IPS-18c (cell line): ENCODE results near the gene CBX5.
A peak's percentile ranks its signal among the peaks of the same experiment; 100 is the strongest.

Experiments used
- H3K4me3 ChIP-seq: 2 replicates; pipeline ENCODE4 v1.7.0; 2013; ENCODE audit warnings: low read depth, mild to moderate bottlenecking, low read length, moderate library complexity; ENCODE audit not compliant: insufficient read depth
- H3K9me3 ChIP-seq: one replicate; pipeline ENCODE4 v1.6.1; 2013; ENCODE audit warnings: mild to moderate bottlenecking, low read length, moderate library complexity; ENCODE audit not compliant: control insufficient read depth, insufficient read depth

CBX5 gene

DNA sequence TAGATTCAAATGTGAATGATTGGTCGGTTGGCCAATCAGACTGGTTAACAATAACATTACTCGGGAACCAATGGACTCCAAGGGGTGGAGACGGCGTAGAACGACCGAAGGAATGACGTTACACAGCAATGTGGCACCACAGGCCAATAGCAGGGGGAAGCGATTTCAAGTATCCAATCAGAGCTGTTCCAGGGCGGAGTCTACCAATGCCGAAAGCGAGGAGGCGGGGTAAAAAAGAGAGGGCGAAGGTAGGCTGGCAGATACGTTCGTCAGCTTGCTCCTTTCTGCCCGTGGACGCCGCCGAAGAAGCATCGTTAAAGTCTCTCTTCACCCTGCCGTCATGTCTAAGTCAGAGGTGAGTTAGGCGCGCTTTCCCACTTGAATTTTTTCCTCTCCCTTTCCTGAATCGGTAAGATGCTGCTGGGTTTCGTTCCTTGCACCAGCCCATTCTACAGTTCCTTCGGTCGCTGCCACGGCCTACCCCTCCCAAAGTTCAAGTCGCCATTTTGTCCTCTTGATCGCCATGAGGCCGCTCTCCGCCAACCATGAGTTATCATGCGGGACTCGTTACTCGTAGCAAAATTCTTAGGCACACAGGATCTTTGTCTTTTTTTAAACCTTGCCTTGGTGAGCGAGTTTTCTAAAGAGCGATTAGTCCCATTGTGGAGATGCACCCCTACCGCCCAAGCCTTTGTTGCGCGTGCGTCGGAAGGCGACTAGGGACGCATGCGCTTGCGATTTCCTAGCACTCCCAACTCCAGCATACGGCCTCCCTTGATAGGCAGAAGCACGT, 742 bp upstream of the CBX5 start, which contains the start of gene HNRNPA1:
HNRNPA1 (plus strand) TSS at position 259 of the 793 bp plus-strand sequence; CDS start at position 341, 82 bp downstream.
- Histone ChIP-seq H3K4me3 (peak within 1 kb of the TSS; percentile 90), H3K9me3 (no peaks in the 10 kb centered on the region)

DNA sequence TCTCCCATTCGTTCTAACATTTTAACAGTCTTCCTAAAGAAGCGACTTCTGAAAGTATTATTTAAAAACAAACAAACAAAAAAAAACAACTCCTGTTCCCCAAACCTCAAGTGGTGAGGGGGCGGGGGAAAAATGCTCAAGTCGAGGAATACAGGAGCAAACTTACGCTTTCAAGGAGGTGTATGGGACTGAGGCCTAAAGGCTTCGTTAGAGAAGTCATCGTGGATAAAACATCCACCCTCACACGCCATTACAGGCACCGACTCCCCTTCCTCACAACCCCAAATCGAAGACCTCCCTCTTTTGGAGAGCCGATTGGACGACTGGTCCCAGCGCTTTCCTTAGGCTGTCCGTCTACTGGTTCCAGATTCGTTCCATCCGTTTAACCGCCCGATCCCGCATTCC, 693 bp downstream of the CBX5 start:
- Histone ChIP-seq H3K9me3 (no peaks in the 10 kb centered on the region), H3K4me3 (peak overlapping the region; percentile 90)

DNA sequence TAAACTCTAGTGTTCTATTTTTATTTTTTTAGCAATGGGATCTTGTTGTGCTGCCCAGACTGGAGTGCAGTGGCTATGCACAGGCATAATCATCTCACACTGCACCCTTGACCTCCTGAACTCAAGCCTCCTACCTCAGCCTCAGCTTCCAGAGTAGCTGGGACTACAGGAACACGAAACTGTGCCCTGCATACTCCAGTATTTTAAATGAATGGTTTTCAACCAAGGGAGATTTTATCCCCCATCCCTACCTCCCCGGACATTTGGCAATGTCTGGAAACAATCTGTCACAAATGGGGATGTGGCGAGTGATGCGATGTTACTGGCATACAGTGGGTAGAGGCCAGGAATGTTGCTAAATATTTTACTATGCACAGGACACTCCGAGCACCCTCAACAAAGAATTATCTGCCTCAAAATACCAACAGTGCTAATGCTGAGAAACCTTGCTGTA, 2.1 kb downstream of the CBX5 start:
- no peaks in the 10 kb centered on the region for H3K9me3 ChIP-seq
- peak overlapping the region; percentile 38; the same call in 1 of the 2 replicates for H3K4me3 ChIP-seq

- H3K9me3 ChIP-seq, result no peaks in the 10 kb centered on the region
- no peak overlapping the region for H3K4me3 ChIP-seq
Measured at GRCh38 chr12:54276368-54276767, 3.6 kb downstream of the CBX5 start.

- Histone ChIP-seq H3K4me3 (no peak overlapping the region), H3K9me3 (no peaks in the 10 kb centered on the region)
Measured at GRCh38 chr12:54273981-54274380, 5.9 kb downstream of the CBX5 start.

GRCh38 chr12:54272214-54272613, 7.7 kb downstream of the CBX5 start:
- Histone ChIP-seq H3K4me3 (no peak overlapping the region), H3K9me3 (no peaks in the 10 kb centered on the region)

DNA sequence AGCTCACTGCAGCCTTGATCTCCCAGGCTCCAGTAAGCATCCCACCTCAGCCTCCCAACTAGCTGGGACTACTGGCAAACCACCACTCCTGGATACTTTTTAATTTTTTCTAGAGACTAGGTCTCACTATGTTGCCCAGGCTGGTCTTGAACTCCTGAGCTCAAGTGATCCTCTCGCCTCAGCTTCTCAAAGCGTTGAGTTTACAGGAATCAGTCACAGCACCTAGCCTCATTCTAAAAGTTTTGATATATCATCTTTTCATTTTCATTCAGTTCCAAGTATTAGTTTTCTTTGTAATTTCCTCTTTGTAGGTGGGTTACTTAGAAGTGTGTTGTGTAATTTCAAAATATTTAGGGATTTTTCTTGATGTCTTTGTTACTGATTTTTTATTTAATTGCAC, 9.6 kb downstream of the CBX5 start:
- no peak overlapping the region for H3K4me3 ChIP-seq
- no peaks in the 10 kb centered on the region for H3K9me3 ChIP-seq

DNA sequence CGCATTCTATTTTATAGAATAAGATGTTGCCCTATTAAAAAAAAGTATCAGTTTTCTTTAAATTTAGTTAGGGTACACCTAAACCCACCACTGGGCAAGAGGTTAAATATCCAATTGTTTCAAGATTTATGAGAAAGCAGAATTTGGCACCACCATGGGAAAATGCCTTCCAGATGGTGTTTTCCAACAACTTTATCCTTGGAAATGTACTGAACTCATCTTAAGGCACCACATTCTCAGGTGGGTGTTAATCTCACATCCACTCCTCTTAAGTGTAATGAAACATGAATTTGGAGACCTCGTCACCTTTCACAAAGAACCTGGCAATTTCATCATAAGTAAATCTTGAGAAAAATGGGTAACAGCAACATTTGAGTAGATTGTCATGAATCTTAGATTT, 13.1 kb downstream of the CBX5 start:
- no peak overlapping the region for H3K4me3 ChIP-seq
- no peaks in the 10 kb centered on the region for H3K9me3 ChIP-seq

GRCh38 chr12:54265364-54265812, 14.5 kb downstream of the CBX5 start:
- Histone ChIP-seq H3K9me3 (no peaks in the 10 kb centered on the region), H3K4me3 (no peak overlapping the region)

DNA sequence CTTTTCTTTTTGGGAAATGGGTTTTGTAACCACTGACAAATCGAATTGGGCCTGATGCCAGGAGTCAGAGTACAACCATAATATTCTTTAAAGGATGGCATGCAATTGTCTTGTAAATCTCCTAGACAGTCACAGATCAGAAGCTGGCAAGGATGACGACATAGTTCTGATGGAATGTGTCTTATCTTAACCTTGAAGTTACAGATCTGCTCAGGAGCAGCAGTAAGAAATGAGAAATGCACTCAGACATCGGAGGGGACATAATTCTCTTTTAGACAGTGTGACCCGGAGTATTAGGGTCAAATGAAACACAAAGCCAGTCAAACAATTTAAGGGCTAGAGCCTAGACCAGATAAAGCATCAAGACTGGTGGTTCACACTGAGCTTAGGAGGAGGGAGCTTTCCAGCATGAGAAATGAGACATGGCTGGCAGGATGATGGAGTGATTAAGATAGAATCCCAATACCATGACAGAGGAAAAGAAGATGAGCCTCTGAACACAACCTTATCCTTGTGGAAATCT, 17.5 kb downstream of the CBX5 start:
- Histone ChIP-seq H3K9me3 (no peaks in the 10 kb centered on the region), H3K4me3 (no peak overlapping the region)

DNA sequence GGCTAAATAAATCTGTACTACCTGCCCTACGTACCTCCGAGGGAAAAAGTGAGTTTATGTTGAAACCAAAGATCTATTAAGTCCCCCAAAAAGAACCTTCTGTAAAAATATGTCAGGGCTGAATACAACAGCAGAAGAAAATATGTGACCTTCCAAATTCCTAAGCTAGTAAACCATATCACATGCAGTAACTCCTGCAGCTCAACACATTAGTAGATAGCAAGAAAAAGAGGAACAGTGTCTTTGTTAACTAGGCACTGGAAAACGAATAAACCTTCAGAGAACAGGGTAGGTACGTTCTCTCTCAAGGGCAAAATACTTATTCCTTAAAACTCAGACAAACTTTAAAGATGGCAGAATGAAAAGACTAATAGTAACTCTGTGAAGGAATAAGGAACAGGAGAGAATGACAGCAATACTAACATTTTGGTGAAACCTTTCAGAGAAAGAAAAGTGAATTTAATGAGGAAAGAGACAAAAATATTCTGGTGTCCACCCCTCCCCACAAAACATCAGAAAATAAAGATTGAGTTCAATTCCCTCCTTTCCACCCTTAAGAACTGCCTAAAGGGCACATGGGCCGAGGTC, 18.0 kb downstream of the CBX5 start:
- no peaks in the 10 kb centered on the region for H3K9me3 ChIP-seq
- no peak overlapping the region for H3K4me3 ChIP-seq

- H3K4me3 ChIP-seq, result peak overlapping the region; percentile 54
- peaks cover 3% of the 10 kb centered on the region for H3K9me3 ChIP-seq
Measured at GRCh38 chr12:54259194-54260011, 20.5 kb downstream of the CBX5 start.

DNA sequence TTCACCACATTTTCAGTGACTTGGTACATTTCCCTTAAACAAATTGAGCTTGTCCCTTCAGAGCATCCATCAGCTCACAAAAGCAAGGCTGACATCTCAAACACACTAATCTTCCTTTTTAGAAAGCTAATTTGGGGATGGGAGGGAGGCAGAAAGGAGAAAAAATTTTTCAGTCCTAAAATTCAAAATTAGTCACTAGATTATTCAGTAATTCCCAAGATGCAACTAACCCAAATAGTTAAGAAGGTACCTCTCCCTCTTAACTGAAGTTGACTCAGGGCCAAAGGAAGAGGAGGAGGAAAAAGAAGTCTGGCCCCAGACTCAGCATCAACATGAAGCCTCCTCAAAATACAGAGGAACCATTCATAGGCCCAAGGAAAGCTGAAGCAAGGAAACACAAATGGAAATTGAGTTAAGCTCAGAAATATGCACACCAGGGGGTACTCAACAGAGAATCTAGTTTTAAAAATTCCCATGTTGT, 21.7 kb downstream of the CBX5 start:
- Histone ChIP-seq H3K4me3 (no peak overlapping the region), H3K9me3 (peaks cover 3% of the 10 kb centered on the region)

DNA sequence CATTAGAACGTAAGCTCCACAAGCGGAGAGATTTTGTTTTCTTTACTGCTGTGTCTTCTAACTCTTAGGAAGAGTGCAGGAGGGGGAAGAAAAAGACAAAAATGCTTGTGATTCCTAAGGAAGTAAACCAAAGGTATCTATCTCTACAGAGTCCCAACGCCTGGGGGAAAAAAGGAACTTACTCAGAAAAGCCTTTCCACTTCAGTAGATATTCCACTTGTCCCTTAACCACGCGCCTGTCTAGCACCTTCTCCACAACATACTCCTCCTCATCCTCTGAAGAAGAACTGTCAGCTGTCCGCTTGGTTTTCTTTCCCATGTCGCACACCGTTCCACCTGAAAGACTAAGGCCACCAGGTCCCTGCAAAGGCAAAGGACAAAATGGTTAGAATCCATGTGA, 22.6 kb downstream of the CBX5 start:
- H3K9me3 ChIP-seq, result peaks cover 3% of the 10 kb centered on the region
- no peak overlapping the region for H3K4me3 ChIP-seq

DNA sequence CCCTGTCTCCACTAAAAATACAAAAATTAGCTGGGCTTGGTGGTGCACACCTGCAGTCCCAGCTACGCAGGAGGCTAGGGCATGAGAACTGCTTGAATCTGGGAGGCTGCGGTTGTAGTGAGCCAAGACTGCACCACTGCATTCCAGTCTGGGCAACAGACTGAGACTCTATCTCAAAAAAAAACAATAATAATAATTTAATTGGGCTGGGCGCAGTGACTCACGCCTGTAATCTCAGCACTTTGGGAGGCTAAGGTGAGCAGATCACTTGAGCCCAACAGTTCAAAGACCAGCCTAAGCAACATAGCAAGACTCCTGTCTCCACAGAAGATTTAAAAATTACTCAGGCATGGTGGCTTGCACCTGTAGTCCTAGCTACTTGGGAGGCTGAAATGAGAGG, 26.7 kb downstream of the CBX5 start:
- no peak overlapping the region for H3K4me3 ChIP-seq
- H3K9me3 ChIP-seq, result peaks cover 3% of the 10 kb centered on the region

DNA sequence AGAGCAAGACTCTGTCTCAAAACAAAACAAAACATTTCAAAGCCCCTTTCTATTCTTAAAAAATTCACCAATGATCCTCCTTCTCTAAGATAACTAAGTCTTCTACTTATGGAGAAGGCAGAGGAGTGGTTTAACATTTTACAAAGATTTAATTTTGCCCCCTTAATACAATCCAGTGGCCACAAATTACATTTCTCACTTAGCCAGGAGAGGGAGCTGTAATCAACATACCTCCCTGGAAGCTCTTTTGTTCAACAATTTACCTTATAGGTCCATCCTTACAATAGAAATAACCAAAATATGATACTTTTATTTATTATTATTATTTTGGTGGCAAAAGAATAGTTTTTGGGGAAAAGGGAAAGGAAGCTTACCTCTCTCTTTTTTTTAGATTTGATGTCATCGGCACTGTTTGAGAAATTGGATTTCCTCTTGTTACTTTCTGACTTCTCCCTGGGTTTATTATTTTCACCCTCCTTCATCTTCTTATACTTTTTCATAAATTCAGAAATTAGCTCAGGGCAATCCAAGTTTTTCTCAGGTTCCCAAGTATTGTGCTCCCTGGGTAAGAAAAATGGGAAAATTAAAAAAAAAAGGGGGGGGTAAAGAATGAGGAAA, 28.1 kb downstream of the CBX5 start:
- H3K4me3 ChIP-seq, result no peak overlapping the region

DNA sequence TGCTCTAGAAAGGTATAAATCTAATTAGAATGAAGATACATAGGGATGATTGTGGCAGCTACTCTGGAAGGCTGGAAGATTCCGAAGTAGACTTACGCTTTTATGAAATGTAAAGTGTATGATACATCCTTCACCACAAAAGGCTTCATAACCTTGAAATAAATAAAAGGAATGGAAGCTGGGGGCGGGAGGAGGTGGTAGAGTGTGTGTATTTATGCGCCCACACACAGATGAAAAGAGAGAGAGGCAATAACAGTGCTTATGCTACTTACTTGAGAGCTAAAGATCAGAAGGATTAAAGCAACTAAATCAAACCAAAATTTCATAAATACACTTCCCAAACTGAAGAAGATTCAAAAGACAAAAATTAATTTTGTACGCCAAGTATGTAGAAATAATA, 30.4 kb downstream of the CBX5 start:
- no peaks in the 10 kb centered on the region for H3K9me3 ChIP-seq
- no peak overlapping the region for H3K4me3 ChIP-seq

More for the DNA sequence above, 28.1 kb downstream of the CBX5 start:
- H3K9me3 ChIP-seq, result peaks cover 3% of the 10 kb centered on the region
